GM23248 (cell line): ENCODE data around the gene SLC6A7.

ENCODE experiments used
- EZH2 ChIP-seq: fragments of 200-600 bp; sonication (generic); IDR thresholded peaks from 2 replicates; pipeline ENCODE4 v1.6.1; 2018; ENCODE audit warnings: antibody characterized with exemption, mild to moderate bottlenecking; ENCODE audit not compliant: insufficient read depth, poor library complexity, severe bottlenecking
- EZH2phosphoT487 ChIP-seq: fragments of 200-600 bp; sonication (generic); IDR thresholded peaks from 2 replicates; pipeline ENCODE4 v1.6.1; 2018; ENCODE audit warnings: antibody characterized with exemption, moderate library complexity, mild to moderate bottlenecking, low read depth; ENCODE audit not compliant: insufficient read depth

DNA sequence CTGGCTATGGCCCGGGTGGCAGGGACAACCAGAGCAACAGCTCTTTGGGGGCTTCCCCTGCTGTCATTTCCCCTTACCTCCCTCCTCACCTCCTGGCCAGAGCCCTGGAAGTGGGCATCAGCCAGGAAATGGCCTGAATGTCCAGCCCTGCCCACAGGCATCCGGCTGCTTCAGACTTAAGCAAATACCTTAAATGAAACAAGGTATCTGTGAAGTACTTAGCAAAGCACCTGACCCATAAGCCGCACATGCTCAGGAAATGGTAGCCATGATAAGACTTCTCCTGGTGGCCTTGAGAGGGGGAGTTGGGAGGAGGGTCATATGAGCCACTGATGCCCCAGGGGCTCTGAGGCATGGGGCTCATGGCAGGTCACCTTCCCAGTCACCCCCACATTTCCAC lies 55.9 kb downstream of the SLC6A7 start:
- TF ChIP-seq EZH2phosphoT487 (no peak), EZH2 (no peak)
